ENCODE measurements around the gene IL2RA.
A peak's percentile ranks its signal among the peaks of the same experiment; 100 is the strongest.
"Not testable (repeated sequence)": the region's sequence is repeated elsewhere in the genome, so short reads cannot be mapped to it uniquely, and the experiment has no call there.

Gene IL2RA

GRCh38 chr10:6056411-6057135, 5.6 kb downstream of the IL2RA start:
- DNase-seq (ENCODE audit: low spot score): no peak

GRCh38 chr10:6055929-6056328, 6.2 kb downstream of the IL2RA start:
- DNase-seq (ENCODE audit: low spot score): no peak

DNA sequence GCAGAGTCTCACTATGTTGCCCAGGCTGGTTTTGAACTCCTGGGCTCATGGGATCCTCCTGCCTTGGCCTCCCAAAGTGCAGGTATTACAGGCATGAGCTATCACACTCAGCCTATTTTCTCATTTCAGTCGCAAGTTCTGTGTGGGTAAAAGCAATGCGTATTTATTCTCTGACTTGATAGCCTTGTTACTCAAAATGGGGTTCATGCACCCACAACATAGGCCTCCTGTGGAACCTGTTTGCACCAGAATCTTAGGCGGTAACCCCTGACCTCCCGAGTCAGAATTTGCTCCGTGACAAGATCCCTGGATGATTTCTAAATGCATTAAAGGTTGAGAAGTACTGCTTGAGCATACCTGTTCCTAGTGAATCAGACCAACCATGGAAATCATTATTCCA, 7.3 kb downstream of the IL2RA start:
- DNase-seq (ENCODE audit: low spot score): no peak

- no peak for DNase-seq (ENCODE audit: low spot score)
Measured at GRCh38 chr10:6053816-6054631, 8.1 kb downstream of the IL2RA start.

GRCh38 chr10:6053303-6053702, 8.9 kb downstream of the IL2RA start:
- no peak for DNase-seq (ENCODE audit: low spot score)

GRCh38 chr10:6052247-6053221, 9.6 kb downstream of the IL2RA start:
- no peak for DNase-seq (ENCODE audit: low spot score)

GRCh38 chr10:6050801-6051445, 11.2 kb downstream of the IL2RA start:
- DNase-seq (ENCODE audit: low spot score): peak; percentile 61

GRCh38 chr10:6049031-6049400, 13.2 kb downstream of the IL2RA start:
- DNase-seq (ENCODE audit: low spot score): no peak

DNA sequence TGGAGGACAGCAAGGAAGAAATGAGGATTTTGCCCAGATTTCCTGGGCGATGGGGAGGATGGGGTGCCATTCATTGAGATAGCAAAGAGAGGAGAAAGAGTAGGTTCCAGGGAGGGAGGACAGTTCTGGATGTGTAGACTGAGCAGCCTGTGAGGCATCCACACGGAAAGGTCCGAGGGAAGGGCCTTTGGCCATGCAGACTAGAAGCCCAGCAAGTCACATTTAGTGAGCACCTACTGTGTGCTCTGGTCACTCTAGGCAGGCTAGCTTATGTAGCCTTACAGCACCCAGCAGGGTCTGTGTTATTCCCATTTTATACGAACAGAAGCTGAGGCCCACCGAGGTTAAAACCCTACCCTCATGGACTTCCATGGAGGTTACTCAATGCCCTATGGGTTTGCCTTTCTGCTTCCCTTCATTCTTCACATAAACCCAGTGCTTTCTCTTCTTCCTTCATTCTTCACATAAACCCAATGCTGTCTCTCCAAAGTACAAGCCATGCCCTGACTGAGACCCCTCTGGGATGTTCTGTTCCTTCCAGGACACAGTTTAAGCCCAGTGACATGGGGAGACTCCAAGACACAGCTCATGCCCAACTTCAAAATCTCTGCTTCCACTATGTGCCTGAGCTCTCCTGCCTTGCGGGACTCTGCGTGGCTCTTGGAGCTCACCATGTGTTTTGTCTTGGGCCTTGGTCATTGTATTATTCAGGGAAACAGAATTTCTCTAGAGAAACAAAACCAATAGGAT, 13.7 kb downstream of the IL2RA start:
- no peak for DNase-seq (ENCODE audit: low spot score)

DNA sequence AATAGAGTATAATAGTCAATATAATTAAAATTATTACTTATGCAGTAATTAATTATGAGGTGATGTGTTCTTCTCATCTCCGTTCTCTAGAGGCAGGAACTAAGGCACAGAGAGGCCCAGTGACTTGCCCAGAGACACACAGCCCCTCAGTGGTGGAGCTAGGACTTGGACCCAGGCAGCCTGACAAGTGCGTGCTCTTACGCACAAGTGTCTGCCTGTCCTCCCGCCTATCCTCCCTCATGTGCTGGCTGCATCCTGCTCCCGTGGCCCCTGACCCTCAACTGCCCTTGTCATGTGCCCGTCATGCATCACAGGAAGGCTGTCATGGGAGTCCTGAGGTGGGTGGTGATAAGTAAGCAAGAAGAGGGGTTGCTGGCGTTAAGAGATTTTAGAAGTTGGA, 14.3 kb downstream of the IL2RA start:
- DNase-seq (ENCODE audit: low spot score): no peak

GRCh38 chr10:6046773-6047611, 15.2 kb downstream of the IL2RA start:
- no peak for DNase-seq (ENCODE audit: low spot score)

GRCh38 chr10:6045878-6046772, 16.0 kb downstream of the IL2RA start:
- DNase-seq (ENCODE audit: low spot score): no peak

DNA sequence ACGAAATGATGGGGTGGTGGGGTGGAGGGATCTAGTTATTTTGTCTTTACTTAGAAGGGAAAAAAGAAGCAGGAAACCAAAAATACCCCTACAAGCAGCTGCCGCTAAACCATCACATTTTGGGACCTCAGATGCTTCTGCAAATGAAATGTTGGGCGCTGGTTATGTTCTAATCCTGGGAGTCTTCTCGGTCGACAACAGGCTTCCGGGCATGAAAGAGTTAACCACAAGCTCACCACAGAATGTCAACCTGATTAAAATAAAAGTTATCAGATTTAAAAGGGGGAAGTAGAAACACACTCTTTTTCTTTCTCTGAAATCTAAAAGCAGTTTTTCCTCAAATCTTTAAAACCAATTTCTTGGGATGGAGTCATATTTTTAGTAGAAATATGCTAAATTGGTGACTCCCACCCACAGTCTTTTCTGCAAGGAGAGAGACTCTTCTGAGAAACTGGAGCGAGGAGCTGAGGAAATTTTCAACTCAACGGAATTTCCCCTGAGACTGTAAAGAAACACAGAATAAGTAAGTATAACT, 16.8 kb downstream of the IL2RA start:
- no peak for DNase-seq (ENCODE audit: low spot score)

DNA sequence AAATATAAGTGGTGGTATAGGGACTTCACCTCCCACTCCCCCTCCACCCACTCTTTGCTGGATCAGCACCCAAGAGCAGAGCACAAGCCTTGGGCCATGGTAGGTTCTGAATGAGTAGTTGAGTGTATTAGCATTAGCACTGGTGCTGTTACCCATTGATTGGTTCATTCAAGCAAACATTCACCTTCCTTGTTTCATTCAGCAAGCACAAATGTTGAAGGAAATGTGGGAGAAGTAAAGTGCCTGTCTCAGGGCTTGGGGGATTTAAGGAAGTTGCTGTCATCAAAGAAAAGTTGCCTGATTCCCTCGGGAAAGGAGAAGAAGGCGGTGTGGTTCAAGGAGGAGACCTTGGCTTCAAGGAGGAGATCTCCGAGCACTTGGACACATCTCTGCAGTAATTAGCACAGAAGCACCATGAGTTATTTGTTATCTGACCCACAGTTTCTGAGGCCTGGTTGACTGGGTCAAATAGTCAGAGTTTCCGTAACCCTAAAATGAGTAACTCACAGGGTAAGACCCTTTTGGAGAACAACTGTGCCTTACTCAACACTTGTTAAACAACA, 17.3 kb downstream of the IL2RA start:
- DNase-seq (ENCODE audit: low spot score): no peak

DNA sequence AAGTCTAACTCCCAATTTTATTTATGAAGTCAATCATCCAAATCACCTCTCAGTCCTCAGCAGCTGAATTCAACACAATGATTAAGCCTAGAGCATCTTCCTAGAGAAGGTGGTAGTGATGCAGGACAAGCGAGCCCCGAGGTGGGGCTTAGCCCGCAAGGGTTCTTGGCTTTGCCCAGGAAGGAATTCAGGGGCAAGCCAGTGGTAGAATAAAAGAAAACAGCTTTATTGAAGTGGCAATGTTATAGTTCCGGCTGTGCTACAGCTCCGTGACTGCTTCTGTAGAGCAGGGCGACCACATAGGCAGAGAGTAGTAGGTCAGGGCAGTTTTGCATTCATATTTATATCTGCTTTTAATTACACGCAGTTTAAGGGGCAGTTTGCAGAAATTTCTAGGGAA, 18.1 kb downstream of the IL2RA start:
- no peak for DNase-seq (ENCODE audit: low spot score)

DNA sequence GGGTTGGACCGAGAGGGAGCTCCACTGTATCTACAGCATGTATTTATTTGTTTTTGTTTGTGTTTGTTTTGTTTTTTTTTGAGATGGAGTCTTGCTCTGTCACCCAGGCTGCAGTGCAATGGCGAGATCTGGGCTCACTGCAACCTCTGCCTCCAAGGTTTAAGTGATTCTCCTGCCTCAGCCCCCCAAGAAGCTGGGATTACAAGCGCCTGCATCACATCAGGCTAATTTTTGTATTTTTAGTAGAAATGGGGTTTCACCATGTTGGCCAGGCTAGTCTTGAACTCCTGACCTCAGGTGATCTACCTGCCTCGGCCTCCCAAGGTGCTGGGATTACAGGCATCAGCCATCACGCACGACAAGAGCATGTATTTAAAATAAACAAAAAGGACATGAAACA, 18.8 kb downstream of the IL2RA start:
- DNase-seq (ENCODE audit: low spot score): not testable (repeated sequence)

GRCh38 chr10:6040205-6040604, 22.0 kb downstream of the IL2RA start:
- DNase-seq (ENCODE audit: low spot score): no peak

- no peak for DNase-seq (ENCODE audit: low spot score)
Measured at GRCh38 chr10:6039711-6040110, 22.5 kb downstream of the IL2RA start.

Measured in hepatic stellate cell (primary cell).